Right atrium auricular region (tissue), 2 donors: ENCODE data around the gene SPPL2B. TPM values are rescaled to one million over a fixed set of nuclear protein-coding genes. Genes with fewer than 3 reads are reported as not detected.

Experiments
- DNase-seq: peaks from one replicate; pipeline ENCODE4 v3.0.0-alpha.2; 2019; ENCODE audit warnings: low spot score
- H3K27ac ChIP-seq, 2 donors: fragments of 200-600 bp; sonication (generic); 1 replicate in 1 of 2; 2 replicates in 1 of 2; pipeline ENCODE4 v1.5.1; 2016 to 2019
- H3K27me3 ChIP-seq, 2 donors: fragments of 200-600 bp; sonication (generic); one replicate each; pipeline versions ENCODE4 v1.5.1 to v1.6.0; 2017 to 2019
- H3K36me3 ChIP-seq: fragments of 200-600 bp; sonication (generic); one replicate; pipeline ENCODE4 v1.5.1; 2016
- H3K4me1 ChIP-seq, 2 donors: fragments of 200-600 bp; sonication (generic); one replicate each; pipeline versions ENCODE4 v1.5.1 to v1.6.0; 2017 to 2019
- H3K4me3 ChIP-seq, 2 donors: fragments of 200-600 bp; sonication (generic); 1 replicate in 1 of 2; 2 replicates in 1 of 2; pipeline ENCODE4 v1.5.1; 2017 to 2019; ENCODE audit warnings: mild to moderate bottlenecking in 1 of 2, moderate library complexity in 1 of 2
- H3K9me3 ChIP-seq, 2 donors: fragments of 200-600 bp; sonication (generic); one replicate each; pipeline ENCODE4 v1.5.1; 2019
- CTCF ChIP-seq, 2 donors: fragments of 200-600 bp; sonication (generic); IDR thresholded peaks; one replicate each; pipeline ENCODE4 v1.5.1; 2019; ENCODE audit warnings: antibody characterized with exemption in 2 of 2
- total RNA-seq, 2 donors: library from RNA; depleted of rRNA; stranded (reverse); fragments of >200 nt; gene quantifications; one replicate each; pipeline ENCODE4 v1.1.0, GENCODE V29; 2016

Gene SPPL2B
- total RNA-seq, 2 donors from 2014 or later: 16.7 to 19.8 TPM

GRCh38 chr19:2354670-2355069, 26.2 kb downstream of the SPPL2B start:
- no peak for TF ChIP-seq CTCF (IDR thresholded peaks at IDR 0.05)
- H3K27me3 ChIP-seq: no peaks in the 10 kb centered on the region
- H3K4me1 ChIP-seq: no peaks in the 10 kb centered on the region
- no peak overlapping the region for H3K27ac ChIP-seq
- H3K4me3 ChIP-seq: no peak overlapping the region
- no peak for DNase-seq
- H3K36me3 ChIP-seq: peaks cover 19% of the 10 kb centered on the region
- no peaks in the 10 kb centered on the region for H3K9me3 ChIP-seq

GRCh38 chr19:2355168-2356035, 26.9 kb downstream of the SPPL2B start:
- H3K27ac ChIP-seq: no peak overlapping the region
- peaks cover 0 to 3% of the 10 kb centered on the region in 2 donors for H3K4me1 ChIP-seq
- no peaks in the 10 kb centered on the region for H3K27me3 ChIP-seq
- H3K9me3 ChIP-seq: no peaks in the 10 kb centered on the region
- DNase-seq: no peak
- peaks cover 19% of the 10 kb centered on the region for H3K36me3 ChIP-seq
- TF ChIP-seq CTCF (IDR thresholded peaks at IDR 0.05): no peak
- H3K4me3 ChIP-seq: no peak overlapping the region

GRCh38 chr19:2356036-2356646, 27.7 kb downstream of the SPPL2B start:
- Histone ChIP-seq H3K27me3 (no peaks in the 10 kb centered on the region), H3K27ac (no peak overlapping the region), H3K4me1 (peaks cover 0 to 5% of the 10 kb centered on the region in 2 donors), H3K36me3 (peaks cover 19% of the 10 kb centered on the region), H3K4me3 (no peak overlapping the region), H3K9me3 (no peaks in the 10 kb centered on the region)
- no peak for DNase-seq
- TF ChIP-seq CTCF (IDR thresholded peaks at IDR 0.05): no peak

- DNase-seq: no peak
- Histone ChIP-seq H3K4me1 (peaks cover 0 to 5% of the 10 kb centered on the region in 2 donors), H3K9me3 (no peaks in the 10 kb centered on the region), H3K36me3 (peaks cover 19% of the 10 kb centered on the region), H3K4me3 (no peak overlapping the region), H3K27ac (no peak overlapping the region), H3K27me3 (peaks cover 0 to 4% of the 10 kb centered on the region in 2 donors)
- no peak for TF ChIP-seq CTCF (IDR thresholded peaks at IDR 0.05)
Observed at GRCh38 chr19:2357279-2358206, 29.1 kb downstream of the SPPL2B start.

GRCh38 chr19:2358548-2359173, 30.2 kb downstream of the SPPL2B start:
- Histone ChIP-seq H3K4me1 (peaks cover 0 to 5% of the 10 kb centered on the region in 2 donors), H3K36me3 (peaks cover 9% of the 10 kb centered on the region), H3K27ac (no peak overlapping the region), H3K4me3 (no peak overlapping the region), H3K27me3 (peaks cover 0 to 7% of the 10 kb centered on the region in 2 donors), H3K9me3 (no peaks in the 10 kb centered on the region)
- DNase-seq: no peak
- no peak for TF ChIP-seq CTCF (IDR thresholded peaks at IDR 0.05)
